Nephron (organoid): ENCODE results near the gene FNIP2.
"Not testable (repeated sequence)": the region's sequence is repeated elsewhere in the genome, so short reads cannot be mapped to it uniquely, and the experiment has no call there.

Source experiments
- H3K27ac Mint-ChIP-seq, 3 experiments: 2 replicates each; pipeline ENCODE4 v1.8.0; 2020; ENCODE audit warnings: mixed read lengths in 3 of 3, mild to moderate bottlenecking in 2 of 3, moderate library complexity in 1 of 3
- H3K27me3 Mint-ChIP-seq: 2 replicates; pipeline ENCODE4 v1.8.0; 2021; ENCODE audit warnings: low read depth, mild to moderate bottlenecking, moderate library complexity, mixed read lengths
- H3K36me3 Mint-ChIP-seq: 2 replicates; pipeline ENCODE4 v1.8.0; 2020; ENCODE audit warnings: low read depth, mixed read lengths
- H3K4me1 Mint-ChIP-seq: 2 replicates; pipeline ENCODE4 v1.8.0; 2020; ENCODE audit warnings: mixed read lengths
- H3K4me3 Mint-ChIP-seq, 3 experiments: 2 replicates each; pipeline ENCODE4 v1.8.0; 2020; ENCODE audit warnings: mild to moderate bottlenecking in 3 of 3, mixed read lengths in 3 of 3, moderate library complexity in 2 of 3
- H3K9me3 Mint-ChIP-seq: 2 replicates; pipeline ENCODE4 v1.8.0; 2020; ENCODE audit warnings: mixed read lengths
- TF ChIP-seq, protein P1 (sequence below), 3 experiments: fragments of 200-600 bp; sonication (generic); IDR thresholded peaks; one replicate each; pipeline ENCODE4 v1.5.0; 2021; ENCODE audit warnings: antibody characterized with exemption in 3 of 3; ENCODE audit not compliant: unreplicated experiment in 3 of 3

FNIP2 gene

DNA sequence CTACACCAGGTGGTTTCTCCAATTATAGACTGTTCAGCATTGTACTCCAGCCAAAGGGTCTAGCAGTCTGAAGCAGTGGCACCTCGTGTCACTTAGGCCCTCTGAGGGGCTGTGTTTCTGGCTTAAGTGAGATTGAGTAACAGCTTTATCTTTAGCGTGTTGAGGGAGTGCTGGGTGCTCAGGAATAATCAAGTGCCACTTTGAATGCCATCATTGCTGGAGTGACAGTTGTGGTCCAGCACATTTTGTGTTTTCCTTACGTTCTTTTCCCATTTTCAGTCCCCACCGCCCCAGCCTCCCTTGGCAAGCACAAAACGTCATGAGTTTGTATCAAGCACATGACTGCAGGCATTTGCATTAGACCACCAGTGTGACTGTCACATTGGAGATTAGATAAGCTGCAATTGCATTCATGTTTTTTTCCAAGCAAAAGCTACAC, 58.7 kb downstream of the FNIP2 start:
- peaks cover 31% of the 10 kb centered on the region for H3K36me3 Mint-ChIP-seq
- peak overlapping the region; percentile 95 to 96 (median 95) for H3K27ac Mint-ChIP-seq
- no peaks in the 10 kb centered on the region for H3K9me3 Mint-ChIP-seq
- peaks cover 31% of the 10 kb centered on the region for H3K4me1 Mint-ChIP-seq
- H3K4me3 Mint-ChIP-seq = no peak overlapping the region
- TF ChIP-seq, protein P1, sequence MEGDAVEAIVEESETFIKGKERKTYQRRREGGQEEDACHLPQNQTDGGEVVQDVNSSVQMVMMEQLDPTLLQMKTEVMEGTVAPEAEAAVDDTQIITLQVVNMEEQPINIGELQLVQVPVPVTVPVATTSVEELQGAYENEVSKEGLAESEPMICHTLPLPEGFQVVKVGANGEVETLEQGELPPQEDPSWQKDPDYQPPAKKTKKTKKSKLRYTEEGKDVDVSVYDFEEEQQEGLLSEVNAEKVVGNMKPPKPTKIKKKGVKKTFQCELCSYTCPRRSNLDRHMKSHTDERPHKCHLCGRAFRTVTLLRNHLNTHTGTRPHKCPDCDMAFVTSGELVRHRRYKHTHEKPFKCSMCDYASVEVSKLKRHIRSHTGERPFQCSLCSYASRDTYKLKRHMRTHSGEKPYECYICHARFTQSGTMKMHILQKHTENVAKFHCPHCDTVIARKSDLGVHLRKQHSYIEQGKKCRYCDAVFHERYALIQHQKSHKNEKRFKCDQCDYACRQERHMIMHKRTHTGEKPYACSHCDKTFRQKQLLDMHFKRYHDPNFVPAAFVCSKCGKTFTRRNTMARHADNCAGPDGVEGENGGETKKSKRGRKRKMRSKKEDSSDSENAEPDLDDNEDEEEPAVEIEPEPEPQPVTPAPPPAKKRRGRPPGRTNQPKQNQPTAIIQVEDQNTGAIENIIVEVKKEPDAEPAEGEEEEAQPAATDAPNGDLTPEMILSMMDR (IDR thresholded peaks at IDR 0.05; ENCODE audit: unreplicated experiment in 3 of 3) = no peak
- no peaks in the 10 kb centered on the region for H3K27me3 Mint-ChIP-seq

DNA sequence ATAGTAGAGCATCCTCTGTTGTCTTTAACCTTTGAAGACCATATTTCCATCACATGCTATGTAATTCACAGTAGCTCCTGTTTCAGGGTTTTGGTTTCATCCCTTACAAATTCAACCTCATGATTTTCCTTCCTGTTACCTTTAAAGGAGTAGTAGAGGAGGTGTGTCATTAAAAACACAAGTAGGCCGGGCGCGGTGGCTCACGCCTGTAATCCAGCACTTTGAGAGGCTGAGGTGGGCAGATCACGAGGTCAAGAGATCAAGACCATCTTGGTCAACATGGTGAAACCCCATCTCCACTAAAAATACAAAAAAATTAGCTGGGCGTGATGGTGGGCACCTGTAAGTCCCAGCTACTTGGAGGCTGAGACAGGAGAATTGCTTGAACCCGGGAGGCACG, 59.3 kb downstream of the FNIP2 start:
- not testable (repeated sequence) for H3K27me3 Mint-ChIP-seq, H3K4me3 Mint-ChIP-seq, H3K9me3 Mint-ChIP-seq
- Mint-ChIP-seq H3K27ac (peak overlapping the region; percentile 95 to 96 (median 95)), H3K36me3 (peaks cover 34% of the 10 kb centered on the region), H3K4me1 (peaks cover 31% of the 10 kb centered on the region)

DNA sequence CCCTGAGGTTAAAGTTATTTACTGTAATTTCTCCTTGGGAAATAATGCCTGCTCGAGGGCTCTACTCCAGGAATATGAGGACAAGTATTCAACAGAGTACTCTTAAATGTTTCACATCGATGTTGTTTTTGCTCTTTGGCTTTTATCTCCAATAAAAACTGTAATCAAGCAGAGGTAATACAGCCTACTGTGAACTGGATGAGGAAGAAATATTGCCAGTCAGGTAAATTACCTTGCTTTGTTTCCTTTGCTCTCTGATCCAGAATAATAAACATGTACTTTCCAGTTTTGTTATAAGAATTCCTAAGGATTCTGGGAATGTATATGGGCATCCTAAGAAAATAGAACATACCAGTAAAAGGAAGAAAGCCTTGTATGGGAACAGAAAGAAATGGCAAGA, 60.4 kb downstream of the FNIP2 start:
- Mint-ChIP-seq H3K9me3 (no peaks in the 10 kb centered on the region), H3K27me3 (no peaks in the 10 kb centered on the region), H3K4me1 (peaks cover 29% of the 10 kb centered on the region), H3K4me3 (no peak overlapping the region), H3K27ac (peak overlapping the region in 2 of 3 experiments; percentile 9 to 28), H3K36me3 (peaks cover 45% of the 10 kb centered on the region)
- TF ChIP-seq, protein P1 (IDR thresholded peaks at IDR 0.05; ENCODE audit: unreplicated experiment in 3 of 3) = no peak

DNA sequence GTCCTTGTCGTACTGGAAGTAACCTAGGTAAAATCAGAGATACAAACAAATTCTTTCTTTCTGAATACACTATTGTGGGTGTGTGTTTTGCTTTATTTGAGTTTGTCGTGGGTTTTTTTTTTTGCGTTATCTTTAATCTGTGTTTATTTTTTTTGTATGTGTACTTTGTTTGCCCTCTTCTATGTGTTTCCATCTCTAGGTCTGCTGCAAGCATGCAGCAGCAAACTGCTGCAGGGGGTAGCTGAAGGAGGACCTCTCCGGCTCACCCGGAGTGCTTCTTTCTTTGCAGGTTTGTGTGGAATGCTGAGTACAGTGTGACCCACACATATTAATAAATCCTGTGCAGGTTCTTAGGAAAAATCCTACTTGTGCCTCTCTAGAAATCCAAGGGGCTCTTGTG, 64.8 kb downstream of the FNIP2 start:
- TF ChIP-seq, protein P1 (IDR thresholded peaks at IDR 0.05; ENCODE audit: unreplicated experiment in 3 of 3) = no peak
- no peak overlapping the region for H3K27ac Mint-ChIP-seq
- H3K27me3 Mint-ChIP-seq = no peaks in the 10 kb centered on the region
- no peaks in the 10 kb centered on the region for H3K9me3 Mint-ChIP-seq
- H3K4me1 Mint-ChIP-seq = no peaks in the 10 kb centered on the region
- no peak overlapping the region for H3K4me3 Mint-ChIP-seq
- peaks cover 62% of the 10 kb centered on the region for H3K36me3 Mint-ChIP-seq

DNA sequence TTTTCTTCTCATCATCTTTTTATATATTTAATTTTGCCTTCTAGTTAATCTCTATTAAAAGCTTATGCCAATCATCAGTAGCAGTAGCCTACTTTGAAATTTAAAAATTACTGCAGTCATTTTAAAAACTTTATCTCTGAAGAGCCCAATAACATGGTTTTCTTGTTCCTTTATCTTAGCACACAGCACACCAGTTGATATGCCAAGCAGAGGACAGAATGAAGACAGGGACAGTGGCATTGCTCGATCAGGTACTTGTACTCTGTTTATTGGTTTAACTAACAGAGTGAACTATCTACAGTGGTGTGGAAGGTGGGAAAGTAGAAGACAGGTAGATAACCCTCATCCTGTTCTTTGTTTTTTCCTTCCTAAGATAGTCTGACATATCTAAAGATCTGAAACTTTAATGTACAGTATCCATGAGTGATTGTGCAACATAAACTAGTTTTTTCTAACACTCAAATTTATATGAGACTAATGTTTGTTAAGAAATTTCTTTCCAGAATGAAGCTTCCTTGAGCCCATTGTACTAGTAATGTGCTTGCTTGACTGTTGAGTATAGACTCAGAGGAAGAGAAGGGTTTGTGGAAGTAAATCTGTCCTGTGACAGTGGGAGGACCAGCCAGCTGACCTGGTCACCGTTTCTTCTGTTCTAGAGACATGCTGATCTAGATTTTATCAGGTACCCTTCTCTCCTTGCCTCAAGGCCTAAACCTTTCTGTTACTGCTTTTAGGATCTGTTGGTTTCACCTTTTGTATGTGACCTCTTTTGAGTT, 66.6 kb downstream of the FNIP2 start:
- Mint-ChIP-seq H3K36me3 (peaks cover 62% of the 10 kb centered on the region), H3K4me1 (no peaks in the 10 kb centered on the region), H3K27me3 (no peaks in the 10 kb centered on the region), H3K27ac (no peak overlapping the region), H3K9me3 (no peaks in the 10 kb centered on the region), H3K4me3 (no peak overlapping the region)
- TF ChIP-seq, protein P1 (IDR thresholded peaks at IDR 0.05; ENCODE audit: unreplicated experiment in 3 of 3) = no peak

DNA sequence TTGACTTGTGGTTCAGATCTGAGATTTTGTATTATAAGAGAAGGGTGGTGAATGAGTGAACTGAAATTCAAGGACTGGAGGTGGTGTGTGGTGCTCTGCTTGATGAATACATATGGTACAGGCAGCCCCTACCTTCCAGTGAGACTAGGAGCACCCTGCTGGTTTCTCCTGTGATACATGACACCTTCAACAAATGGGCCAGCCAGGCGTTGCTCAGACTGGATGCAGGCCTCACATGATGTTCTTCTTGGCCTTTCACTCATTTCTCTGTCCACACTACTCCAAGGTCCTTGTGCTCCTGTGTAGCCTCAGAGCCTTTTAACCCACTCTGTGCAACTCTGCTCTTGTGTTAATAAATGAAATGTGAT, 67.2 kb downstream of the FNIP2 start:
- H3K27me3 Mint-ChIP-seq = no peaks in the 10 kb centered on the region
- no peaks in the 10 kb centered on the region for H3K4me1 Mint-ChIP-seq
- no peaks in the 10 kb centered on the region for H3K9me3 Mint-ChIP-seq
- H3K36me3 Mint-ChIP-seq = peaks cover 59% of the 10 kb centered on the region
- no peak overlapping the region for H3K4me3 Mint-ChIP-seq
- H3K27ac Mint-ChIP-seq = no peak overlapping the region
- TF ChIP-seq, protein P1 (IDR thresholded peaks at IDR 0.05; ENCODE audit: unreplicated experiment in 3 of 3) = no peak
